ENCODE data around the gene KLHDC4.

KLHDC4 gene

GRCh38 chr16:87741700-87742415 is 23.9 kb downstream of the KLHDC4 start:
- DNase-seq = no peak
- H3K27me3 ChIP-seq (ENCODE audit: insufficient read depth, low read depth, severe bottlenecking) = no peaks in the 10 kb centered on the region
- H3K36me3 ChIP-seq = no peaks in the 10 kb centered on the region
- no peaks in the 10 kb centered on the region for H3K9me3 ChIP-seq (ENCODE audit: severe bottlenecking)
- no peak for TF ChIP-seq CTCF (IDR thresholded peaks at IDR 0.05; ENCODE audit: low read depth, low read length)
- H3K4me3 ChIP-seq (ENCODE audit: low read depth, low read length) = no peak overlapping the region
- H3K27ac ChIP-seq = no peak overlapping the region

- Histone ChIP-seq H3K27ac (no peak overlapping the region), H3K36me3 (no peaks in the 10 kb centered on the region), H3K4me3 (ENCODE audit: low read depth, low read length) (no peak overlapping the region), H3K9me3 (ENCODE audit: severe bottlenecking) (no peaks in the 10 kb centered on the region), H3K27me3 (ENCODE audit: insufficient read depth, low read depth, severe bottlenecking) (no peaks in the 10 kb centered on the region)
- no peak for DNase-seq
- TF ChIP-seq CTCF (IDR thresholded peaks at IDR 0.05; ENCODE audit: low read depth, low read length) = no peak
Measured at GRCh38 chr16:87740909-87741424, 24.8 kb downstream of the KLHDC4 start.

GRCh38 chr16:87740441-87740840 is 25.3 kb downstream of the KLHDC4 start:
- no peak overlapping the region for H3K4me3 ChIP-seq (ENCODE audit: low read depth, low read length)
- no peaks in the 10 kb centered on the region for H3K27me3 ChIP-seq (ENCODE audit: insufficient read depth, low read depth, severe bottlenecking)
- no peaks in the 10 kb centered on the region for H3K9me3 ChIP-seq (ENCODE audit: severe bottlenecking)
- no peak for TF ChIP-seq CTCF (IDR thresholded peaks at IDR 0.05; ENCODE audit: low read depth, low read length)
- H3K36me3 ChIP-seq = no peaks in the 10 kb centered on the region
- no peak for DNase-seq
- no peak overlapping the region for H3K27ac ChIP-seq

GRCh38 chr16:87739801-87740200 is 26.0 kb downstream of the KLHDC4 start:
- Histone ChIP-seq H3K27me3 (ENCODE audit: insufficient read depth, low read depth, severe bottlenecking) (no peaks in the 10 kb centered on the region), H3K36me3 (no peaks in the 10 kb centered on the region), H3K4me3 (ENCODE audit: low read depth, low read length) (no peak overlapping the region), H3K9me3 (ENCODE audit: severe bottlenecking) (no peaks in the 10 kb centered on the region), H3K27ac (no peak overlapping the region)
- no peak for TF ChIP-seq CTCF (IDR thresholded peaks at IDR 0.05; ENCODE audit: low read depth, low read length)
- DNase-seq = no peak

GRCh38 chr16:87736008-87736382 is 29.8 kb downstream of the KLHDC4 start:
- Histone ChIP-seq H3K9me3 (ENCODE audit: severe bottlenecking) (no peaks in the 10 kb centered on the region), H3K36me3 (no peaks in the 10 kb centered on the region), H3K27me3 (ENCODE audit: insufficient read depth, low read depth, severe bottlenecking) (no peaks in the 10 kb centered on the region), H3K4me3 (ENCODE audit: low read depth, low read length) (no peak overlapping the region), H3K27ac (no peak overlapping the region)
- TF ChIP-seq CTCF (IDR thresholded peaks at IDR 0.05; ENCODE audit: low read depth, low read length) = no peak
- no peak for DNase-seq
